OCI-LY1 (cell line): ENCODE measurements around the gene GTPBP3.

Experiments
- CTCF ChIP-seq: fragments of 200-600 bp; sonication (generic), shearing (Covaris generic); IDR thresholded peaks from 2 replicates; pipeline ENCODE4 v1.5.1; 2017; ENCODE audit warnings: mild to moderate bottlenecking, antibody characterized with exemption, low read length, moderate library complexity, mixed read lengths
- EZH2 ChIP-seq: fragments of 200-600 bp; sonication (generic), shearing (Covaris generic); IDR thresholded peaks from 2 replicates; pipeline ENCODE4 v1.8.0; 2017; ENCODE audit warnings: borderline replicate concordance, mixed run types, mild to moderate bottlenecking, antibody characterized with exemption, low read length, moderate library complexity, mixed read lengths

GRCh38 chr19:17296976-17297375 is 40.4 kb upstream of the GTPBP3 start:
- TF ChIP-seq EZH2 (no peak), CTCF (no peak)
